SU-DHL-6 (cell line): ENCODE results near the gene DCT.

Experiments used
- EZH2phosphoT487 ChIP-seq: fragments of 200-600 bp; sonication (generic), shearing (Covaris generic); conservative IDR thresholded peaks from 2 replicates; pipeline ENCODE4 v1.6.1; 2018; ENCODE audit warnings: mild to moderate bottlenecking, antibody characterized with exemption, low read length, moderate library complexity, mixed read lengths
- TF ChIP-seq, protein P1 (sequence below): fragments of 200-600 bp; sonication (generic); IDR thresholded peaks from one replicate; pipeline ENCODE4 v1.5.1; 2017; ENCODE audit warnings: antibody characterized with exemption, mild to moderate bottlenecking, low read length, moderate library complexity; ENCODE audit not compliant: insufficient read depth, poor library complexity, severe bottlenecking

- TF ChIP-seq, protein P1, sequence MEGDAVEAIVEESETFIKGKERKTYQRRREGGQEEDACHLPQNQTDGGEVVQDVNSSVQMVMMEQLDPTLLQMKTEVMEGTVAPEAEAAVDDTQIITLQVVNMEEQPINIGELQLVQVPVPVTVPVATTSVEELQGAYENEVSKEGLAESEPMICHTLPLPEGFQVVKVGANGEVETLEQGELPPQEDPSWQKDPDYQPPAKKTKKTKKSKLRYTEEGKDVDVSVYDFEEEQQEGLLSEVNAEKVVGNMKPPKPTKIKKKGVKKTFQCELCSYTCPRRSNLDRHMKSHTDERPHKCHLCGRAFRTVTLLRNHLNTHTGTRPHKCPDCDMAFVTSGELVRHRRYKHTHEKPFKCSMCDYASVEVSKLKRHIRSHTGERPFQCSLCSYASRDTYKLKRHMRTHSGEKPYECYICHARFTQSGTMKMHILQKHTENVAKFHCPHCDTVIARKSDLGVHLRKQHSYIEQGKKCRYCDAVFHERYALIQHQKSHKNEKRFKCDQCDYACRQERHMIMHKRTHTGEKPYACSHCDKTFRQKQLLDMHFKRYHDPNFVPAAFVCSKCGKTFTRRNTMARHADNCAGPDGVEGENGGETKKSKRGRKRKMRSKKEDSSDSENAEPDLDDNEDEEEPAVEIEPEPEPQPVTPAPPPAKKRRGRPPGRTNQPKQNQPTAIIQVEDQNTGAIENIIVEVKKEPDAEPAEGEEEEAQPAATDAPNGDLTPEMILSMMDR: no peak
- TF ChIP-seq EZH2phosphoT487: no peak
These were observed 63.8 kb downstream of the DCT start for GRCh38 chr13:94415500-94416237.
